ENCODE results near the gene TRAK1.

The TRAK1 gene

DNA sequence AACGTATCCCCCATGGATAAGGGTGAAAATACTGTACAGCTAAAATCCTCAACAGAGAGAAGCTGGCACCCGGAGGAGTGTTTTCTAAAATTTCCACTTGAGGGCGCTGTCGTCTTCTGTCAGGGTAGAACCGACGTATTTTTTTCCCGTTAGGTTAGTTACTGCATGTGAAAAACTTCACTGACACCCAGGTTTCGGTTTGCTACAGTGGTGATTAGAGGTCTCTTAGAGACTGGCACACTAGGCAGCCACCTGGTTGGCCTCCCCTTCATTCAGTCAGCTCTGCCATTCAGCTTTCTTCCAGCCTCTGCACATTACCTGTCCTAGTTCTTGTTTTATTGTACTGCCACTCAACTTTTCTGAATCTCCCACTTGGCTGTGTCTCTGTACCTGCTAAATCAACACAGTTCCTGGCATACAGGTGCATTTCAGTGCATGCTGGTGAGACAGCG lies 156.4 kb downstream of the TRAK1 start:
- TF ChIP-seq CTCF (IDR thresholded peaks at IDR 0.05; ENCODE audit: low read depth, low read length) = peak; percentile 61
- DNase-seq = peak; percentile 27
- Histone ChIP-seq H3K4me1 (no peaks in the 10 kb centered on the region), H3K9me3 (no peaks in the 10 kb centered on the region), H3K36me3 (no peaks in the 10 kb centered on the region), H3K4me3 (ENCODE audit: low read depth, low read length) (no peak overlapping the region), H3K27me3 (no peaks in the 10 kb centered on the region)

- H3K4me1 ChIP-seq = no peaks in the 10 kb centered on the region
- DNase-seq = no peak
- TF ChIP-seq CTCF (IDR thresholded peaks at IDR 0.05; ENCODE audit: low read depth, low read length) = no peak
- no peaks in the 10 kb centered on the region for H3K36me3 ChIP-seq
- H3K27me3 ChIP-seq = no peaks in the 10 kb centered on the region
- H3K9me3 ChIP-seq = no peaks in the 10 kb centered on the region
- H3K4me3 ChIP-seq (ENCODE audit: low read depth, low read length) = no peak overlapping the region
These were observed 159.6 kb downstream of the TRAK1 start for GRCh38 chr3:42250761-42251160.

- Histone ChIP-seq H3K9me3 (no peaks in the 10 kb centered on the region), H3K4me3 (ENCODE audit: low read depth, low read length) (no peak overlapping the region), H3K4me1 (no peaks in the 10 kb centered on the region), H3K27me3 (no peaks in the 10 kb centered on the region), H3K36me3 (no peaks in the 10 kb centered on the region)
- no peak for DNase-seq
- TF ChIP-seq CTCF (IDR thresholded peaks at IDR 0.05; ENCODE audit: low read depth, low read length) = no peak
These were observed 163.4 kb downstream of the TRAK1 start for GRCh38 chr3:42254566-42254965.

GRCh38 chr3:42256135-42256819 lies 165.1 kb downstream of the TRAK1 start:
- H3K9me3 ChIP-seq = no peaks in the 10 kb centered on the region
- no peak overlapping the region for H3K4me3 ChIP-seq (ENCODE audit: low read depth, low read length)
- no peaks in the 10 kb centered on the region for H3K36me3 ChIP-seq
- no peaks in the 10 kb centered on the region for H3K27me3 ChIP-seq
- no peak for TF ChIP-seq CTCF (IDR thresholded peaks at IDR 0.05; ENCODE audit: low read depth, low read length)
- H3K4me1 ChIP-seq = no peaks in the 10 kb centered on the region
- DNase-seq = no peak

DNA sequence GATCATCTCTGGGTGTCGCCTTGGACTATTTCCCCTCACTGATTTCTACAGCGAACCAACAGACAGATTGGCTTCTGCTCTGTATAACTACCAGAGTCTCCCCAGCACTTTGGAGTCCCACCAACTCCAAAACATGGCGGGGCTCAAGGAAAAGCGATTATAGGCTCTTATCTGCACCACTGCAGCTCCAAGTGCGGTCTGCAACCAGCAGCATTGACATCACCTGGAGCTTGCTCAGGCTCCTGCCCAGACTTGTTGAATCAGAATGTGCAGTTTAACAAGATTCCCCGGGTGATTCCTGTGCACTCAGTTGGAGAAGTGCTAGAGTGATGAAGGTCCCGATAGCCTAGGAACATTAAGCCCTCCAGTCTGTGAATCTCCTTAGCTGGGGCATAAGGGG lies 165.8 kb downstream of the TRAK1 start:
- no peaks in the 10 kb centered on the region; the same call in 1 of the 2 replicates for H3K27me3 ChIP-seq
- H3K4me3 ChIP-seq (ENCODE audit: low read depth, low read length) = no peak overlapping the region
- no peaks in the 10 kb centered on the region for H3K9me3 ChIP-seq
- DNase-seq = no peak
- no peak for TF ChIP-seq CTCF (IDR thresholded peaks at IDR 0.05; ENCODE audit: low read depth, low read length)
- H3K36me3 ChIP-seq = no peaks in the 10 kb centered on the region
- no peaks in the 10 kb centered on the region for H3K4me1 ChIP-seq

- H3K36me3 ChIP-seq = no peaks in the 10 kb centered on the region
- DNase-seq = no peak
- H3K4me3 ChIP-seq (ENCODE audit: low read depth, low read length) = no peak overlapping the region
- H3K4me1 ChIP-seq = no peaks in the 10 kb centered on the region
- no peak for TF ChIP-seq CTCF (IDR thresholded peaks at IDR 0.05; ENCODE audit: low read depth, low read length)
- peaks cover 36% of the 10 kb centered on the region for H3K27me3 ChIP-seq
- no peaks in the 10 kb centered on the region for H3K9me3 ChIP-seq
These were observed 171.4 kb downstream of the TRAK1 start for GRCh38 chr3:42262525-42262924.
